GM19438 (cell line): ENCODE results near the gene TXNRD3.

ENCODE experiments used
- ATAC-seq: cut with Tn5 transposase; IDR thresholded peaks from one replicate; pipeline ENCODE4 v1.9.1; 2021; ENCODE audit warnings: low read depth; ENCODE audit not compliant: unreplicated experiment

The TXNRD3 gene

DNA sequence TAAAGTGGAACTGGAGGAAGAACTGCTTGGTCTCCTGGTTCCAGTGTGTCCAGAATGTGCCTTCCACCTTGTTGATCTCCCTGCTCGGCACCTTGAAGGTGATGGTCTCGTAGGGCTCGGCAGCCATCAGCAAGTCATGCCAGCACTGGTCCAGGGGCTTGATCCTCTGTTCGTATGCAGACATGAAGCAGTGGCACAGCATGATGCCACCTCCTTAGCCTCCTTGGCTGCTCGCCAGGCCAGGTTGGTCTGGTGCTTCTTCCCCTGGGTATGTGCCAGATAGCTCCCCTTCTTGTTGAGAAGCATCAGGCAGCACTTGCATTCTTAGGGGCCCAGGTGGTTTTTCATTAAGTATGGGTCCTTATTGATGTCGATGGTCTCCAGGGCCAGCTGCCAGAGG lies 17.8 kb upstream of the TXNRD3 start:
- no peak for ATAC-seq

GRCh38 chr3:126672340-126672739 lies 17.4 kb upstream of the TXNRD3 start:
- no peak for ATAC-seq

- ATAC-seq: no peak
Observed at GRCh38 chr3:126671521-126671920, 16.6 kb upstream of the TXNRD3 start.

GRCh38 chr3:126668450-126669401 lies 13.8 kb upstream of the TXNRD3 start:
- ATAC-seq: no peak

DNA sequence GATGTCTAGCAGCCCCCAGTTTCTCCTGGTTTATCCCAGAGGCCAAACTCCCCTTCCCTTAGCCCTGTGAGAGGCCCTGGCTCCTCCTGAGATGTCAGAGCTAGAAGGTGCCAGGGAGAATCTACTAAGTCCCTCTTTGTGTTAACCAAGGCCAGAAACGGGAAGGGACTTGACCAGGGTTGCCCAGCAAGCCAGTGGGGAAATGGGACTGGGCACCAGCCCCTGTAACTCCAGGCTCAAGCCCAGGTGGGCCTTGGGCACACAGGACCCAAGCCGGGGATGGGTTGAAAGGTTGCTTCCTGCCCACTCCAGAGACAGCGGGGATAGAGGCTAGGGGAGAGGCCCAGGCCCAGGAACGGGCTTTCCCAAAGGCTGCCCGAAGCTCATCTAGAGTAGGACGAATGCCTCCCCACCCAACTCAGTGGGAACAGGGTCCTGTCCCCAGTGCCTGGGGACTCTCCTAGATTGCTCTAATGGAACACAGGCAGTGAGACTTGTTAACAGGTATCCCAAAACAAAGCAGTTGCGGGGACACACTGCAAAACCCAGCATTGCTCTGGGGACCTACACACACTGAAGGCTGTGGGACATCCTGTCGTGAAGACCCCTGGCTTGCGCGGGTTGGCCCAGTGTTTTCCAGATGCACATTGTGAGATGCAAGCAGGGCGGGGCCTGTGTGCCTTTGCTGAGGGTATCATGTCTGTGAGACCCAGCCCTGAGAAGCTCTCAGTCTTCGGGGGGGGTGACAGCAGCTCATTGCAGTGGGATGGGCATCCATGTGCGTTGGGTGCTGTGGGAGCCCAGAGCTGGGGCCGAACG lies 12.9 kb upstream of the TXNRD3 start:
- ATAC-seq: no peak

DNA sequence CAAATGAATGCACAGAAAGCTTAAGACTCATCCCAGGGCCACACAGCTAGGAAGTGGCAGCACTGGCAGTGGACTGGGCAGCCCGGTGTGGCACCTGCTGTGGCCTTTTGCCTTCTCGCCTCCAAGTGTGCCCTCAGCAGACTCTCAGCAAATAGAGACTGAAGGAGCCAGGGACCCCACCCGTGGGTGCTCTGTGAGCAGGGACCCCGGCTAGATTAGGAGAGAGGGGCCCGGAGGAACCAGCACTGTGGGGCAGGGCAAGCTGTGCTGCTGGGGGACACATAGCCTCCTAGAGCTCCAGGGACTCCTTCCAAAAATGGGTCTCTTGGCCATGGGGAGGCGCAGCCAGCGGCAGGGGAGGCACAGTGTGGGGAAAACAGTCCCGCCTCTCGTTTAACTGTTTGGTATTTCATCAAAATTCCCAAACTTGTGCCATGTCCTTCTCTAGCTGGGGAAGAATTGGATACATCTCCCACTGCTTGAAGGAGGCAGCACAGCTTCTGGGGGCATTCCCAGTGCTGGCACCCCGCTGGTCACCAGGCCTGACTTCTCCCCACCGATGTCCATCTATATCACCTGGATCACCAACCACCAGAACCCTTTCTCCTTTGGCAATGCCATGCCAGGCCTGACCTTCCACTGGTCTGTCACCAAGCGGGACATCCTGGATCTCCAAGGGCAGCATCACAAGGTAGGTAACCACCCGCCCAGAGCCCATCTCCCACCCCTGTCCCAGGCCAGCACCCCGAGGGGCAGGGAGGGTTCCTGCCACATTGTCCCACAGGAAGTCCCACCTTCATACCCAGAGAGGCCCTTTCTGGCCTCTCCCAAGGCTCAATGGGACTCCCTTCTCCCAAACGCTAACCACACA lies 12.0 kb upstream of the TXNRD3 start:
- no peak for ATAC-seq

- no peak for ATAC-seq
Observed at GRCh38 chr3:126665959-126666657, 11.2 kb upstream of the TXNRD3 start.

DNA sequence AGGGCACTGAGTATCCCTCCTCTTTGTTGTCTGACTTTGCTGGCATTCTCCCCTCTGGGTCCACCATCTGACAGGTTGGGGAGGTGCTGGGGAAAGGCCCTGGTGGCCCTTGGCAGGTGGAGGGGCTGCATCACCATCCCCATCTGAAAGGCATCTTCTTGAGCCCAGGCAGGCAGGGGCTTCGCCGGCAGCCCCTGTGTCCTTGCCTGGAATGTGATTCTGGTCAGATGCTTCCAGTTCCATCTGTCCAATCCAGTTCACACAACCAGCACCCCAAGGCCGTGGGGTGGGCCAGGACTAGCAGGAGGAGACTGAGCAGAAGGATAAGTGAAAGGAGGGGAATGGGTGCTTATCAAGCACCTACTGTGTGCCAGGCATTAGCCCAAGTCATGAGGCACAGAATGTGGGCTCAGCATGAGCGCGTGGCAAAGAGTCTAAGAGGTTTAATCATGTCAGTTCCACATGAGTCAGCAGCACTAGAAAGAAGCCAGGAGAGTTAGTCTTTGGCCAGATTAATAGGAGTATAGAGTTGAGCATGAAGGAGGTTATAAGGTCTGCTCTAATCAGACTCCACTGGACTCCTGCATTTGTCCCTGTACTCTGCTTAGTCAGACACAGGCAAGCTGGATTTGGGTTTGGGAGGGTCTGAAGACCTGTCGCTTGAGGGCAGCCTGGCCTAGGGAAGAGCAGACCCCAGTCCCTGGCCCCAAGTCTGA lies 10.5 kb upstream of the TXNRD3 start:
- no peak for ATAC-seq

GRCh38 chr3:126664591-126665214 lies 9.8 kb upstream of the TXNRD3 start:
- ATAC-seq: no peak

GRCh38 chr3:126663750-126664149 lies 8.8 kb upstream of the TXNRD3 start:
- ATAC-seq: no peak

DNA sequence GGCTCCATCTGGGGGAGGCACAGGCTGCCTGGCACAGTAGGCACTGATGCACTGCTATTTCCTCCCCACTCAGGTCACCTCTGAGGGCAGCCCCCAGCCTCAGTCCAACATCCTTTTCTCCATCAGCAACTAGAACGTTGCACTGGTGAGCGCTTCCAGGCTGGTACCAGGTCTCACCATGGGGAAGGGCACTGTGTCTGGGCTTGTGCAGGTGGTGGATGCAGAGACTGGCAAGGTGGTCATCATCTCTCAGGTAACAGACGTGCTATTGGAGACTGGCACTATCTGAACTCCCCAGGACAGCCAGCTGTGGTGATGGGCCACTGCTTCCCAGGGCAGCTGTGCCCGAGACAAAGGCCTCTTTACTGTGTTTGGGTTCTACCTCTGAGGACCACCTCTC lies 8.3 kb upstream of the TXNRD3 start:
- no peak for ATAC-seq

DNA sequence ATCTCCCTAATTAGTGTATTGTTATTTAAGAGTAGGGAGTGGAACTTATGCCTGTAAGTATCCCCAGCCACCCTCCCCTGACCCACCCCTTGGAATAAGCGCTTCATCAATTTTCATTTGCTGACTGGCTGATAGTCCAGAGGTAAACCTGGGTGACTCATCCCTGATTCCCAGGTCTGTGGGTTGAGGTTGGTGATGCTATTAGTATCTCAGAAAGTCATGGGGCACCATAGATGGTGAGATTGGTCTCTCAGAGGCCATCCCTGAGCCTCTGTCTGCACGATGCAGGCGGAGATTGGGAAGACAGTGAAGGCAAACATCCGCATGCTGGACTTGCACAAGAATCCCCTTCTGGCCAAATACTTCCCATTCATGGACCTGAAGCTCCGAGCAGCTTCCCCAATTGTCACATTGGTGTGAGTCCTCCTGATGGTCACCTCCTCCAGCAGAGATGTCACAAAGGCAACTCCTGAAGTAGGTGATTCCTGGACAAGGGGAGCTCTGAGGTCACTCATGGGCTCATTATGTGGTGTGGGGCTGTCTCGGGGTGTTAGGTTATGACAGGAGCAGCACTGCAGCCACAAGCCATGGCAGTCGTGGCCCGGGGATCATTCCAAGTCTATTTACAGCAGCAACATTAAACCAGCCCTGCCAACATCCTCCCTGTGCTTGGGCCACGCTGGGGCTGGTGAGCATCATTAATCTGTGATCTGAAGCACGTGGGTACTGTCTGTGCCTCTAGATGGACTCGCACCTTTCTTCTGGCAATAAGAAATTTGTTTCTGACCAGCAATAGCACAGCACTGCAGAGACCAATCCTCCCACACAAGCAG lies 6.8 kb upstream of the TXNRD3 start:
- ATAC-seq: no peak

GRCh38 chr3:126659915-126660886 lies 5.3 kb upstream of the TXNRD3 start:
- no peak for ATAC-seq

- ATAC-seq: no peak
Observed at GRCh38 chr3:126658584-126658983, 3.7 kb upstream of the TXNRD3 start.

DNA sequence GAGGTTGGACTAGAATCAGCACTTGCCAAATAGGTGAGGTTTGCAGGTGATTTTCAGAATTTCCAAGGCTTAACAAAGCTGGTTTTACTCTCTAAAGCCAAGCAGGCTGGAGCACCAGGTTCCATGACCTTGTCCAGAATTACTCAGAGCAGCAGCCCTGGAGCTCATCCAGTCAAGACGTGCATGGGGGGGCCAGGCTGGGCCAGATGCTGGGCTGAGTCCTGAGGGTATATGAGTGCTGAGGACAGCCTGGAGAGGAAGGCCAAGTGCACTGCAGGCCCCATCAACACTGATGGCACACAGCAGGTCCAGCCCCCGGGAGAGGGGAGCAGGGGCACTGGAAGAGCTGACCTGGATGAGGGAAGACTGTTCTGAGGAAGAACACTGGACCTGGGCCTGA lies 3.0 kb upstream of the TXNRD3 start:
- ATAC-seq: no peak

DNA sequence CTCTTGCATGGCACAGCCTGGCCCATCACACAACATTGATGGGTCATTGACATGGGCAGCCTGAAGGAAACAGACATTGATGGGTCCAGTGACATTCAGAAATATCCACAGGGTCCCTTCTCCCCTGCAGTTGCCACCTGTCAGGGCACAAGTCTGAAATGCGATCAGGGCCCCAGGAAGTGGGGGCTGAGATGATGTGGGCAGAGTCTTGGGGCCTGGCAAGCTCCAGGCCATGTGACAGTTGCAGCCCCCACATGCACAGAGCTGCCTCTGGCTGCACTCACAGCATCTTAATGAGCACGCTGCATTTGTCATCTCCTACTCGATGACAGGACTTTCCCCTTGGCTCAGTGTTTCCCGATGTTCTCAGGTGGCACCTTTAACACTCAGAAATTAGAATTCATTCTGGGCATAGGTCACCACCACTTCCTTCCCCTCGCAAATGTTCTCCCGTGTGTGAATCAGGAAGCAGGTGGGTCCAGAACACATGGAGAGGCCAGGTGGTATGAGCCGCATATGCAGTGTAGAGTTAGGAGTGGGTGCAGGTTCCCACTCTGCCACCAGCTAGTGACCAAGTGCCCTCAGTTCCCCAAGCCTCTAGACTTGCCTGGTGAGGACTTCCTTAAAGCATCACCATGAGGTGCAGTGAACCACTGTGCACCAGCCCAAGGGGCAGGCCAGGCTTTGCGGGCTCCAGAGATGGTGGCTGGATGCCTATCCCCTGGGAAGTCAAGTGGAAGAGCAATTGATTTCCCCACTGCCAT lies 1.6 kb upstream of the TXNRD3 start:
- ATAC-seq: no peak
